GM10248 (cell line): ENCODE measurements around the gene DOCK7.

ENCODE experiments used
- CTCF ChIA-PET: fragments of 300-600 bp; sonication (Branson Sonifier 250); formaldehyde crosslinking; extraction: SDS; loops from one replicate; lab custom pipeline; 2021; ENCODE audit warnings: antibody characterized with exemption; lab: Yijun Ruan, JAX
- POLR2A ChIA-PET: fragments of 350-650 bp; sonication (Branson Sonifier 250); formaldehyde crosslinking; extraction: SDS; loops from one replicate; lab custom pipeline; 2020; ENCODE audit warnings: antibody characterized with exemption; lab: Yijun Ruan, JAX
- DNase-seq: peaks from one replicate; pipeline ENCODE4 v3.0.0; 2012; ENCODE audit errors: extremely low spot score
- CTCF ChIP-seq: IDR thresholded peaks from 2 replicates; pipeline ENCODE4 v1.5.1; 2012; ENCODE audit warnings: mild to moderate bottlenecking, low read depth; ENCODE audit errors: extremely low read depth, missing control alignments, control extremely low read depth

The DOCK7 gene

GRCh38 chr1:62595647-62596046 is 92.5 kb downstream of the DOCK7 start:
- DNase-seq = no peak
- ChIA-PET CTCF (interaction anchor here (1.5 kb wide), 1 partner anchor 15 kb away, joined by 4 read pairs; no protein-coding TSS in a partner anchor), POLR2A (no interaction called here)
- TF ChIP-seq CTCF = no peak

- POLR2A ChIA-PET = no interaction called here
- no peak for TF ChIP-seq CTCF
- DNase-seq = no peak
- CTCF ChIA-PET = interaction anchor here (1.0 kb wide), 1 partner anchor 114 kb away, joined by 3 read pairs; no protein-coding TSS in a partner anchor
These were observed 94.3 kb downstream of the DOCK7 start for GRCh38 chr1:62593825-62594394.

GRCh38 chr1:62590970-62591368 is 97.2 kb downstream of the DOCK7 start:
- DNase-seq = no peak
- ChIA-PET POLR2A (no interaction called here), CTCF (no interaction called here)
- no peak for TF ChIP-seq CTCF

- DNase-seq = no peak
- CTCF ChIA-PET = no interaction called here
- no peak for TF ChIP-seq CTCF
- POLR2A ChIA-PET = no interaction called here
These were observed 97.8 kb downstream of the DOCK7 start for GRCh38 chr1:62590255-62590969.

- POLR2A ChIA-PET = no interaction called here
- TF ChIP-seq CTCF = no peak
- CTCF ChIA-PET = no interaction called here
- DNase-seq = no peak
These were observed 98.9 kb downstream of the DOCK7 start for GRCh38 chr1:62589321-62589720.

GRCh38 chr1:62588000-62588399 is 100.2 kb downstream of the DOCK7 start:
- ChIA-PET POLR2A (no interaction called here), CTCF (no interaction called here)
- DNase-seq = no peak
- TF ChIP-seq CTCF = no peak
